ENCODE results near the gene CETP.
"Not testable (repeated sequence)": the region's sequence is repeated elsewhere in the genome, so short reads cannot be mapped to it uniquely, and the experiment has no call there.

Gene CETP

GRCh38 chr16:56969769-56970168, 8.0 kb downstream of the CETP start:
- no peak for DNase-seq (ENCODE audit: low read depth)
- TF ChIP-seq CTCF (IDR thresholded peaks at IDR 0.05; ENCODE audit: insufficient read depth, low read depth, low read length, missing control alignments) = no peak
- H3K4me3 ChIP-seq (ENCODE audit: low read depth, low read length) = no peak overlapping the region

- TF ChIP-seq CTCF (IDR thresholded peaks at IDR 0.05; ENCODE audit: insufficient read depth, low read depth, low read length, missing control alignments) = no peak
- peak; percentile 90 for DNase-seq (ENCODE audit: low read depth)
- no peak overlapping the region for H3K4me3 ChIP-seq (ENCODE audit: low read depth, low read length)
Measured at GRCh38 chr16:56970934-56971767, 9.4 kb downstream of the CETP start.

DNA sequence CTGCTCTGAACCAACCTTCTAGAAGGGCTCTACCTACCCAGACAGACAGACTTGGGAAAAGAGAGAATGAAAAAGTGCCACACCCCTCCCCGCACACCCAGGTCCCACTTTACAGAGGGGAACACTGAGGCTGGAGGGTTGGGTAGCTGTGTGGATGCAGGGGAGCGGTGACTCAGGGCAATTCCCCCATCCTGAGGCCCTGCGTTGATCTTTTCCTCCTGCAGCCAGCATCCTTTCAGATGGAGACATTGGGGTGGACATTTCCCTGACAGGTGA, 10.0 kb downstream of the CETP start:
- H3K4me3 ChIP-seq (ENCODE audit: low read depth, low read length) = no peak overlapping the region
- TF ChIP-seq CTCF (IDR thresholded peaks at IDR 0.05; ENCODE audit: insufficient read depth, low read depth, low read length, missing control alignments) = no peak
- no peak for DNase-seq (ENCODE audit: low read depth)

- DNase-seq (ENCODE audit: low read depth) = peak; percentile 53
- no peak for TF ChIP-seq CTCF (IDR thresholded peaks at IDR 0.05; ENCODE audit: insufficient read depth, low read depth, low read length, missing control alignments)
- H3K4me3 ChIP-seq (ENCODE audit: low read depth, low read length) = no peak overlapping the region
Measured at GRCh38 chr16:56972403-56973293, 10.9 kb downstream of the CETP start.

DNA sequence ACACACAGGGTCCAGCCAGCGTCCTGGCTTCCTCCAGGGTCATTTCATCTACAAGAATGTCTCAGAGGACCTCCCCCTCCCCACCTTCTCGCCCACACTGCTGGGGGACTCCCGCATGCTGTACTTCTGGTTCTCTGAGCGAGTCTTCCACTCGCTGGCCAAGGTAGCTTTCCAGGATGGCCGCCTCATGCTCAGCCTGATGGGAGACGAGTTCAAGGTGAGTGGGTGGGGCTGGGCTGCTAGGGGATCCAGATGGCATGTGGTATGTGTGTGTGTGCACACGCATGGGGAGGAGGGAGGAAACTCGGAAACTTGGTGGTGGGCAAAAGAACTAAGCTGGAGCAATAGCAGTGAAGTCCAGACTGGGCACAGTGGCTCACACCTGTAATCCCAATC, 11.5 kb downstream of the CETP start:
- H3K4me3 ChIP-seq (ENCODE audit: low read depth, low read length) = no peak overlapping the region
- TF ChIP-seq CTCF (IDR thresholded peaks at IDR 0.05; ENCODE audit: insufficient read depth, low read depth, low read length, missing control alignments) = no peak
- no peak for DNase-seq (ENCODE audit: low read depth)

GRCh38 chr16:56973899-56974298, 12.1 kb downstream of the CETP start:
- DNase-seq (ENCODE audit: low read depth) = peak; percentile 60
- H3K4me3 ChIP-seq (ENCODE audit: low read depth, low read length) = not testable (repeated sequence)

DNA sequence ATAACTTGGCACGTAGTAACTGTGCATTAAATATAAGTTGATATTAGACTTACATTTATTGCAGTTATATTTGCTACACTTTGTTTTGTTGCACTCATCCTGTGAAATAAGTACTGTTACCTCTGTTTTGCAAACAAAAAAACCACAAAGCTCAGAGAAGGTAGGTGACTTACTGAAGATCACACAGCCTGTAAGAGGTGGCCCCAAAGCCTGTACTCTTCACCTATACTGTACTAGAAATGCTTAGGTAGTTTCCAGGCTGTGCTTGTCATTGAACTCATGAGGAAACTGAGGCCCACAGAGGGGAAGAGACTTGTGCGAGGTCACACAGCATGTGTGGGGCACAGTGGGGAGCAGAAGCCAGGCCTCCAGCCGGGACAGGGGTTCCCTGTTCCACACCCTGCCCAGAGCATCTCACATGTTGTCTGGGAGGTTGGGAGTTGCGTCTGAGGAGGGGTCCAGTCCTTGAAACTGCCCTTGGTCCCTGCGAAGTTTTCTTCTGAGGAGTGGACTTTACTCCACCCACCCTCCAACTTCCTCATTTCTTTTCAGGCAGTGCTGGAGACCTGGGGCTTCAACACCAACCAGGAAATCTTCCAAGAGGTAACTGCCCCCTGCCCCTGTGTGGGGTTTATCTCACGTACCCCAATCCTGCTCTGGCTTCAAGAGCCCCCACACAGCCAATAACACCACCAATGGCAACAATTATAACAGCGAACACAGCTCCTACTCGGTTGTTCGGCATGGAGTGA, 13.0 kb downstream of the CETP start:
- no peak for DNase-seq (ENCODE audit: low read depth)
- no peak overlapping the region for H3K4me3 ChIP-seq (ENCODE audit: low read depth, low read length)
- no peak for TF ChIP-seq CTCF (IDR thresholded peaks at IDR 0.05; ENCODE audit: insufficient read depth, low read depth, low read length, missing control alignments)

Data from GM12865 (cell line).